Endometrial microvascular endothelial cells (primary cell): ENCODE results near the gene PTTG1IP. TPM values are rescaled to one million over a fixed set of nuclear protein-coding genes. Genes with fewer than 3 reads are reported as not detected.

Experiments used
- total RNA-seq: library from RNA; depleted of rRNA; stranded (reverse); fragments of >200 nt; gene quantifications from one replicate; pipeline ENCODE4 v1.2.3, GENCODE V29; 2015; ENCODE audit errors: inconsistent ontology term

PTTG1IP gene
- total RNA-seq, 1 donor from 2014 or later, result 494 TPM

Other genes starting within 250 kb of the PTTG1IP start
- gene KRTAP10-9, start 246.6 kb downstream of the PTTG1IP start, total RNA-seq, result not detected
- not detected for gene KRTAP10-10, start 236.3 kb downstream of the PTTG1IP start, total RNA-seq
- gene KRTAP10-11, start 227.3 kb downstream of the PTTG1IP start, total RNA-seq, result not detected
- not detected for gene KRTAP12-4, start 219.0 kb downstream of the PTTG1IP start, total RNA-seq
- not detected for gene KRTAP12-3, start 215.8 kb downstream of the PTTG1IP start, total RNA-seq
- gene KRTAP12-2, start 206.8 kb downstream of the PTTG1IP start, total RNA-seq, result not detected
- gene KRTAP12-1, start 191.5 kb downstream of the PTTG1IP start, total RNA-seq, result not detected
- gene KRTAP10-12, start 176.5 kb downstream of the PTTG1IP start, total RNA-seq, result not detected
- gene TSPEAR, start 162.1 kb downstream of the PTTG1IP start, total RNA-seq, result not detected
- 102 TPM for gene UBE2G2, start 71.9 kb downstream of the PTTG1IP start, total RNA-seq
- gene SUMO3, start 55.6 kb downstream of the PTTG1IP start, total RNA-seq, result 82.4 TPM
- not detected for gene ITGB2, start 47.2 kb upstream of the PTTG1IP start, total RNA-seq
- gene SLX9, start 66.3 kb upstream of the PTTG1IP start, total RNA-seq, result 33.3 TPM
- gene ADARB1, start 200.9 kb upstream of the PTTG1IP start, total RNA-seq, result 21.0 TPM